Activated naive CD4-positive, alpha-beta T cell treated with anti-CD3 and anti-CD28 coated beads, Interleukin-2, amount 50 U/mL, for 16 hours (primary cell): ENCODE measurements around the gene KLK13.

Experiments used
- DNase-seq: peaks from one replicate; pipeline ENCODE4 v3.0.0-alpha.2; 2020

Gene KLK13

GRCh38 chr19:51060336-51060735 is 4.6 kb downstream of the KLK13 start:
- no peak for DNase-seq

GRCh38 chr19:51059715-51060114 is 5.2 kb downstream of the KLK13 start:
- DNase-seq = no peak

- DNase-seq = no peak
Measured at GRCh38 chr19:51055866-51056265, 9.0 kb downstream of the KLK13 start.

GRCh38 chr19:51047031-51047335 is 17.9 kb downstream of the KLK13 start:
- DNase-seq = no peak

- no peak for DNase-seq
Measured at GRCh38 chr19:51044327-51044726, 20.6 kb downstream of the KLK13 start.

- DNase-seq = no peak
Measured at GRCh38 chr19:51043497-51043896, 21.4 kb downstream of the KLK13 start.

GRCh38 chr19:51040151-51040550 is 24.7 kb downstream of the KLK13 start:
- DNase-seq = no peak

GRCh38 chr19:51036519-51036918 is 28.4 kb downstream of the KLK13 start:
- no peak for DNase-seq

GRCh38 chr19:51034704-51035103 is 30.2 kb downstream of the KLK13 start, which contains the start of gene KLK12:
Gene KLK12 (minus strand): TSS chr19:51035002. CDS start chr19:51034621, 381 bp downstream.
- no peak for DNase-seq

GRCh38 chr19:51031880-51032225 is 33.0 kb downstream of the KLK13 start:
- no peak for DNase-seq

GRCh38 chr19:51031220-51031879 is 33.5 kb downstream of the KLK13 start:
- no peak for DNase-seq

- no peak for DNase-seq
Measured at GRCh38 chr19:51030631-51031030, 34.3 kb downstream of the KLK13 start.

- DNase-seq = no peak
Measured at GRCh38 chr19:51029718-51030117, 35.2 kb downstream of the KLK13 start.

- no peak for DNase-seq
Measured at GRCh38 chr19:51027873-51028272, 37.0 kb downstream of the KLK13 start.

- no peak for DNase-seq
Measured at GRCh38 chr19:51027126-51027806, 37.6 kb downstream of the KLK13 start.

- DNase-seq = no peak
Measured at GRCh38 chr19:51026554-51026831, 38.4 kb downstream of the KLK13 start, which contains the start of gene KLK11. Gene KLK11 (minus strand): TSS chr19:51026616. CDS start chr19:51025631, 985 bp downstream.

- no peak for DNase-seq
Measured at GRCh38 chr19:51025809-51026553, 38.9 kb downstream of the KLK13 start.

GRCh38 chr19:51025401-51025800 is 39.5 kb downstream of the KLK13 start:
- no peak for DNase-seq

- DNase-seq = no peak
Measured at GRCh38 chr19:51024924-51025323, 40.0 kb downstream of the KLK13 start.

GRCh38 chr19:51023946-51024345 is 40.9 kb downstream of the KLK13 start:
- no peak for DNase-seq

GRCh38 chr19:51022526-51022925 is 42.4 kb downstream of the KLK13 start:
- no peak for DNase-seq

GRCh38 chr19:51020988-51021651 is 43.8 kb downstream of the KLK13 start:
- no peak for DNase-seq

- DNase-seq = no peak
Measured at GRCh38 chr19:51019544-51019925, 45.4 kb downstream of the KLK13 start, which contains the start of gene KLK10. Gene KLK10 (minus strand): TSS chr19:51019709. CDS start chr19:51019130, 579 bp downstream.
